Right atrium auricular region (tissue), 2 donors: Measurements from ENCODE around the gene TTC16. TPM values are rescaled to one million over a fixed set of nuclear protein-coding genes. Genes with fewer than 3 reads are reported as not detected.
A peak's percentile ranks its signal among the peaks of the same experiment; 100 is the strongest.

Experiments used
- DNase-seq: peaks from one replicate; pipeline ENCODE4 v3.0.0-alpha.2; 2019; ENCODE audit warnings: low spot score
- H3K27ac ChIP-seq, 2 donors: fragments of 200-600 bp; sonication (generic); 1 replicate in 1 of 2; 2 replicates in 1 of 2; pipeline ENCODE4 v1.5.1; 2016 to 2019
- H3K27me3 ChIP-seq, 2 donors: fragments of 200-600 bp; sonication (generic); one replicate each; pipeline versions ENCODE4 v1.5.1 to v1.6.0; 2017 to 2019
- H3K36me3 ChIP-seq: fragments of 200-600 bp; sonication (generic); one replicate; pipeline ENCODE4 v1.5.1; 2016
- H3K4me1 ChIP-seq, 2 donors: fragments of 200-600 bp; sonication (generic); one replicate each; pipeline versions ENCODE4 v1.5.1 to v1.6.0; 2017 to 2019
- H3K4me3 ChIP-seq, 2 donors: fragments of 200-600 bp; sonication (generic); 1 replicate in 1 of 2; 2 replicates in 1 of 2; pipeline ENCODE4 v1.5.1; 2017 to 2019; ENCODE audit warnings: mild to moderate bottlenecking in 1 of 2, moderate library complexity in 1 of 2
- H3K9me3 ChIP-seq, 2 donors: fragments of 200-600 bp; sonication (generic); one replicate each; pipeline ENCODE4 v1.5.1; 2019
- CTCF ChIP-seq, 2 donors: fragments of 200-600 bp; sonication (generic); IDR thresholded peaks; one replicate each; pipeline ENCODE4 v1.5.1; 2019; ENCODE audit warnings: antibody characterized with exemption in 2 of 2
- total RNA-seq, 2 donors: library from RNA; depleted of rRNA; stranded (reverse); fragments of >200 nt; gene quantifications; one replicate each; pipeline ENCODE4 v1.1.0, GENCODE V29; 2016

TTC16 gene
- total RNA-seq, 2 donors from 2014 or later, result 0.11 to 0.16 TPM

- no peak for TF ChIP-seq CTCF (IDR thresholded peaks at IDR 0.05)
- DNase-seq, result no peak
- Histone ChIP-seq H3K4me3 (no peak overlapping the region), H3K27me3 (no peaks in the 10 kb centered on the region), H3K36me3 (peaks cover 20% of the 10 kb centered on the region), H3K4me1 (peaks cover 0 to under 1% of the 10 kb centered on the region in 2 donors), H3K9me3 (no peaks in the 10 kb centered on the region), H3K27ac (no peak overlapping the region)
These were observed 22.2 kb upstream of the TTC16 start for GRCh38 chr9:127693697-127694096.

DNA sequence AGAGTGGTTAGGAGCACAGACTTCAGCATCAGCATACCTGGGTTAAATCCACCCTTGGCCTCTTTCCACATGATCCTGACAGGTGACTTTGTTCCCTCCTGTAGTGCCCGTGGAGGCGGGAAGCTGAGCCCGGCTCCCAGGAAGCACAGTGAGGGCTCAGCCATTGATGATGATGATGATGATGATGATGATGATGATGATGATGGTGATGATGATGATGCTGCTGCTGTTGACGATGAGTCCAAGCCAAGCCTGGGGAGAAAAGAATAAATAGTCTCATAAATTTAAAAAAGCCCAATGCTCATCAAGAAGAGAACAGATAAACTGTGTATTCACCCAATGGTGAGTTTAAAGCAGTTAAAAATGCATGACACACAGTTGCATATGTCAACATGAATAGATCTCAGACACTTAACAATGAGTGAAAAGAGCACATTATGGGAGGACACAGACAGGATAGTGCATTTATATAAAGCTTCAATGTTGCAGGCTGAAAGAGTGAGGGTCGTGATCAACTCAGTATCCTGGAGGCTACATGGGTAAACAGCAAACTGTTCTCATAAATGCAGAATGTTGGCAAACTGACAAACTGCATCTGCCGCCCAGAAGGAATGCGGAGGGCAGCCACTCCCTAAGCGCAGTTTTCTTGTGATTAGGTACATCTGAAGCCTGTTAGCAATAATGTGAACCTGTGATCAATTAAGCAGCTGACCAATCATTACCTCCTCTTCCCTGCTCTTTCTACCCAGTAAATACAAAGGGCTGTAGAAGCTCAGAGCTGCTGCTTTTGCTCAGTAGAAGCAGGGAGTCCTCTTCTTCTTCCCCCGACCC, 20.8 kb upstream of the TTC16 start:
- no peak for DNase-seq
- Histone ChIP-seq H3K27me3 (no peaks in the 10 kb centered on the region), H3K4me1 (peaks cover 0 to 8% of the 10 kb centered on the region in 2 donors), H3K4me3 (no peak overlapping the region), H3K27ac (no peak overlapping the region), H3K9me3 (no peaks in the 10 kb centered on the region), H3K36me3 (peaks cover 19% of the 10 kb centered on the region)
- TF ChIP-seq CTCF (IDR thresholded peaks at IDR 0.05), result no peak

DNA sequence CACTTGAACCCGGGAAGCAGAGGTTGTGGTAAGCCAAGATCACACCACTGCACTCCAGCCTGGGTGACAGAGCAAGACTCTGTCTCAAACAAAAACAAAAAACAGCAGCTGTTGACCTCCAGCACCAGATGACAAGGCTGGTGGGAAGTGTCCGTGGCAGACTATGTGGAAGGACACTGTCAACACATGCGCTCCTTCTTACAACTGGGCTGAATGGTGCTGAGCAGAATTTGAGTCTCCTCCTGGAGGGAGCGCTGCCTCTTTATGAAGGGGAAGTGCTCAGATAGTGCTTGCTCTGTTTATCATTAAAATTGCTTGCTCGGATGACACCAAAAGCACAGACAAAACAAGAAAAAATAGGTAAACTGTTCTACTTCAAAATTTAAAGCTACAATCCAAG, 18.3 kb upstream of the TTC16 start:
- Histone ChIP-seq H3K4me1 (peaks cover 0 to 8% of the 10 kb centered on the region in 2 donors), H3K27me3 (no peaks in the 10 kb centered on the region), H3K9me3 (no peaks in the 10 kb centered on the region), H3K27ac (no peak overlapping the region), H3K36me3 (no peaks in the 10 kb centered on the region), H3K4me3 (no peak overlapping the region)
- no peak for TF ChIP-seq CTCF (IDR thresholded peaks at IDR 0.05)
- DNase-seq, result no peak

DNA sequence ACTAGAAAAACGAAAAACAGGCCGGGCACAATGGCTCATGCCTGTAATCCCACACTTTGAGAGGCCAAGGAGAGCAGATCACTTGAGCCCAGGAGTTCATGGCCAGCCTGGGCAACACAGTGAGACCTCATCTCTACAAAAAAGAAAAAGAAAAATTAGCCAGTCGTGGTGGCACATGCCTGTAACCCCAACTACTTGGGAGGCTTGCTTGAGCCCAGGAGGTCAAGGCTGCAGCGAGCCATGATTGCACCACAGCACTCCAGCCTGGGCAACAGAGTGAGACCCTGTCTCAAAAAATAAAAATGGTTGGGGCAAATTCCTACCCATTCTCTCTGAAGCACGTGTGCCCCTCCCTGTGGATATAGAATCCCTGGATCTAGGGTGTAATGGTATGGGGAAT, 17.5 kb upstream of the TTC16 start:
- no peaks in the 10 kb centered on the region for H3K9me3 ChIP-seq
- no peak for TF ChIP-seq CTCF (IDR thresholded peaks at IDR 0.05)
- H3K4me1 ChIP-seq, result peaks cover 0 to 8% of the 10 kb centered on the region in 2 donors
- H3K27ac ChIP-seq, result peak overlapping the region; percentile 84 to 89
- no peak for DNase-seq
- H3K4me3 ChIP-seq, result no peak overlapping the region
- no peaks in the 10 kb centered on the region for H3K27me3 ChIP-seq
- H3K36me3 ChIP-seq, result no peaks in the 10 kb centered on the region

DNA sequence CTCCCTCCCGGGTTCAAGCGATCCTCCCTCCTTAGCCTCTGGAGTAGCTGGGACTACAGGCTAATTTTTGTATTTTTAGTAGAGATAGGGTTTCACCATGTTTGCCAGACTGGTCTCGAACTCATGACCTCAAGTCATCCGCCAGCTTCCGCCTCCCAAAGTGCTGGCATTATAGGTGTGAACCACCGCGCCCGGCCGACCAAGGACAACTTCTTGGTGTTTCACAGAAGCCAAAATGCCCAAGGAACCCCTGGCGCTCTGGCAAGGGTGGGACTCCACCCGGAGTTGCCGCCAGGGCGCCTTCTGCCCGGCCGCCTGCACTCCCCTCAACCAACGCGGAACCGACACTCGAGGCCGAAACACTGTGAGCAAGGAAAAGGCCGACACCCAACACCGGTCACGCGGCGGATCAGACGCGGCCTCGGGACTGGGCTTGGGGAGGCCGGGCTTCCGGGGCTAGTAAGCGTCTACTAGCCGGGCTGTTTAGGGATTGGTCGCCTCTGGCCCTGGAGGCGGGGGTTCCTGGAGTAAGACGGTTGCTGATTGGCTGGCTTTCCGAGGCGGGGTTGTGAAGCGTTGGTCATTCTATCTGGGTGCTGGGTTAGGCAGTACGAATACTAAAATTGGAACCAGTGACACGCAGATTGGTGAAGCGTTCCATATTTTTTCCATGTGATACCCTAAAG, 16.8 kb upstream of the TTC16 start:
- peak; percentile 99 for DNase-seq
- peaks cover 0 to 8% of the 10 kb centered on the region in 2 donors for H3K4me1 ChIP-seq
- H3K27me3 ChIP-seq, result no peaks in the 10 kb centered on the region
- H3K4me3 ChIP-seq, result peak overlapping the region in 1 of 2 donors; percentile 38
- peak overlapping the region; percentile 84 to 89 for H3K27ac ChIP-seq
- no peaks in the 10 kb centered on the region for H3K9me3 ChIP-seq
- TF ChIP-seq CTCF (IDR thresholded peaks at IDR 0.05), result peak in 1 of 2 donors; percentile 37
- H3K36me3 ChIP-seq, result no peaks in the 10 kb centered on the region
